GM12801 (cell line): ENCODE data around the gene CCNQ.

ENCODE experiments used
- TF ChIP-seq, protein P1 (sequence below): IDR thresholded peaks from one replicate; pipeline ENCODE4 v1.5.1; 2011; ENCODE audit warnings: control low read depth; ENCODE audit not compliant: insufficient read length; ENCODE audit errors: extremely low read depth

CCNQ gene

DNA sequence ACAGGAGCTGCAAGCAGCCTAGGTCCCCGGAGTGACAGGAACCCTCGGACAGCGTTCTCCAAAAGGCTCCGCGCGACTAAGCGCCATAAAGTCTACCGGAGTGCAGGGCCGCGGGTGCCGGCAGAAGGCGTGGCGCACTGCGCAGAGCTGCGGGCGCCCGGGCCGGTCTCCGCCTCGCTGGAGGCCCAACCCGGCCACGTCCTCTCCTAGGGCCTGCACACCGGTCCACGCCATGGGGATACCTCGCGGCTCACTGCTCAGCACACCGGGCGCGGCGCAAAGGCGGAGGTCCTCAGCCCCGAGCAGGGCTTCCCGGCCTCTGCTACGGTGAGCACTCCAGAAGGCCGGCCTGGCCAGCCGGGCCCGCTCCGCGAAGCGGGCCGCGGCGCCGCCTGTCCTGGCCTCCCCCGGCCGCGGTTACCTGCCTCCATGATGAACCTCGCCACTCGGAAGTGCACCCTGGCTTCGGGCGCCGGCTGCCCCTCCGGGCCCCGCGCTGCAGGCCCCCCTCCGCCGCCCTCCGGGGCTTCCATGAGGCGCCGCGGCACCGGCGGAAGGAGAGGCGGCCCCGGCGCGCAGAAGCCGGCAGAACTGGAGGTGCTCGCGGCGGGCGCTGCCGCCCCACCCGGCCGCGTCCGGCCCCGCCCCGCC is at the start of gene CCNQ:
TSS of gene CCNQ (minus strand) at position 599 of the 651 bp plus-strand sequence. CDS start at position 533, 66 bp downstream.
- TF ChIP-seq, protein P1, sequence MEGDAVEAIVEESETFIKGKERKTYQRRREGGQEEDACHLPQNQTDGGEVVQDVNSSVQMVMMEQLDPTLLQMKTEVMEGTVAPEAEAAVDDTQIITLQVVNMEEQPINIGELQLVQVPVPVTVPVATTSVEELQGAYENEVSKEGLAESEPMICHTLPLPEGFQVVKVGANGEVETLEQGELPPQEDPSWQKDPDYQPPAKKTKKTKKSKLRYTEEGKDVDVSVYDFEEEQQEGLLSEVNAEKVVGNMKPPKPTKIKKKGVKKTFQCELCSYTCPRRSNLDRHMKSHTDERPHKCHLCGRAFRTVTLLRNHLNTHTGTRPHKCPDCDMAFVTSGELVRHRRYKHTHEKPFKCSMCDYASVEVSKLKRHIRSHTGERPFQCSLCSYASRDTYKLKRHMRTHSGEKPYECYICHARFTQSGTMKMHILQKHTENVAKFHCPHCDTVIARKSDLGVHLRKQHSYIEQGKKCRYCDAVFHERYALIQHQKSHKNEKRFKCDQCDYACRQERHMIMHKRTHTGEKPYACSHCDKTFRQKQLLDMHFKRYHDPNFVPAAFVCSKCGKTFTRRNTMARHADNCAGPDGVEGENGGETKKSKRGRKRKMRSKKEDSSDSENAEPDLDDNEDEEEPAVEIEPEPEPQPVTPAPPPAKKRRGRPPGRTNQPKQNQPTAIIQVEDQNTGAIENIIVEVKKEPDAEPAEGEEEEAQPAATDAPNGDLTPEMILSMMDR = no peak

DNA sequence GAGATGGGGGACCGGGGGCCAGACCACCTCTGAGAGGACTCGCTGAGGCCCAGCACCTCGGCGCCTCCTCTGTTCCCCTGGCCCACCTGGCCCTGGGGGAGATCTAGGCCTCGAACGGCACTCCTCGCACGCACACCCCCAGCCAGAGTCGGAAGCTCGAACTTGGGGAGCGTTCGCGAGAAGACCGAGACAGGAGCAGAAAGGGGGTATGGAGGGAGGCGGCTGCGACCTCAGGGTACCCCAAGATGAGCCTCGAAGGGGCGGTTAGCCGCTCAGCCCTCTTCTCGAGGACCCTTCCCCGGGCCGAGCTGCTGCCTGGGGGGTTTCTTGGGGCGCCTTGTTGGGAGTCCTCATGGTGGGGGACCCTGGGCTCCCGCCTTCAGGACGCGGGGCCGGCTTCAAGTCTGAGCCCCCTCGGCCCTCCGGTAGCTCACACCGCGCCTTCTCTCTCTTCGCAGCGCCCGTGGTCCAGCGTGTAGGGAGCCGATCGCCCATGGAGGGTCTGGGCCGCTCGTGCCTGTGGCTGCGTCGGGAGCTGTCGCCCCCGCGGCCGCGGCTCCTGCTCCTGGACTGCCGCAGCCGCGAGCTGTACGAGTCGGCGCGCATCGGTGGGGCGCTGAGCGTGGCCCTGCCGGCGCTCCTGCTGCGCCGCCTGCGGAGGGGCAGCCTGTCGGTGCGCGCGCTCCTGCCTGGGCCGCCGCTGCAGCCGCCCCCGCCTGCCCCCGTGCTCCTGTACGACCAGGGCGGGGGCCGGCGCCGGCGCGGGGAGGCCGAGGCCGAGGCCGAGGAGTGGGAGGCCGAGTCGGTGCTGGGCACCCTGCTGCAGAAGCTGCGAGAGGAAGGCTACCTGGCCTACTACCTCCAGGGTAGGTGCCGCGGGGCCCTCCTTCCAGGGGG is 48.8 kb upstream of the CCNQ start:
- TF ChIP-seq, protein P1 = no peak

DNA sequence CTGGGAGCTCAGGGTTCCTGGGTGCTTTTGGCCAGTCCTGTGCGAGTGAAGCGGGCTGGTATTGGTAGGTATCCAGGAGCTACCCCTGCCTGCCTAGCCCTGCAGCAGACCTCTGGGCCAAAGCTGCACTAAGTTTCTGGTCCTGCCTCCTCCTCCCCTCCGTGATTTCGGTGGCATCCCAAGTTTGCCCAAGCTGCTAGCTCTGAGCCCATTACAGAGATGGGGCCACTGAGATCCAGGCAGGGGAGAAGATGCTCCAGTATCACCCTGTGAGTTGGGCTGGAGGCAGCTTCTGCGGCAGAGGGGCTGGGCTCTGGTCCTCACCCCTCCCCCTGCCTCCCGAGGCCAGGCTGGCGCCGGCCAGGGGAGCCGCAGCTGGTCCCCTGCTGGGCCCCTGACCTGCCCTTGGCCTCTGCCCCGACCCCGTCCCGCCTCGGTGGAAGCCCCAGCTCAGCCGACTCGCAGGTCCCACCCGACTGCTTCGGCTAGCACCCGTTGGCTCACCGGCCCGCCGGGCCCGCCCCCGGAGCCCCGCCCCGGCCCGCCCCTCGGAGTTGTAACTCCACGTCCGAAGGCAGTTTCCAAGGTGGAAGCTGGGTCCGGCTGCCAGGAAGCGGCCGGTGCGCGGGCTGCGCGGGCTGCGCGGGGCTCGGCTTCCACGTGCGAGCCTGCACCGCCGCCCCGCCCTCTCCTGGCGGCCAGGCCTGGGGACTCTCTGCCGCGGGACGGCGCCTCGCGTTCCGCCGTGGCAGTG is 47.9 kb upstream of the CCNQ start, which contains the start of gene DUSP9:
TSS of gene DUSP9 (plus strand) at position 584 of the 754 bp plus-strand sequence. CDS start 751 bp downstream, outside the sequence.
- TF ChIP-seq, protein P1 = no peak

DNA sequence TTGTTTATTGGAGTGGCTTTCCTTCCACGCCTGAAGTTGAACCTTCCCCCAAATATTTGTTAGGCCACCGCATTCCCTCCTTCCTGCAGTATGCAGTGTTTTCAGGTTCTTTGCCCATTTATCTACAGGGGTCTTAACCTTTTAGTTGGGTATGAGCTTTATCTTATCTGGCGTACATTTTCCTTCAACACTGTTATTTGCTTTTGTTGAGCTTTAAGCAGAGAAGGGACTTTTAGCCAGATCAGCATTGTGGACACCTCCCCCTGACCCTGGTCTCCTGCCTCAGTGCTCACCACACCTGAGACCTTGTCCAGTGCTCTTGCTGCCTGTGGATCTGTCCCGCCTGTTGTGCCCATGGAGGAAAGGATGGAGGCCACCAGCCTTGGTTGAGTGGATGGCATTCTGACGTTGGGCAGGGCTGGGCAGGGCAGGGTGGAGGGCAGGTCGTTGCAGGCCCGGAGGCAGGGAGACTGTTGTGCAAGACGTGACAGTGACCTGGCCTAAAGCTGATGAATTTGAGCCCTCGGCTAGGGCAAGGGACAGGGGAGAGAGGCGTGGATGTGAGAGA is 47.1 kb upstream of the CCNQ start:
- TF ChIP-seq, protein P1 = no peak

DNA sequence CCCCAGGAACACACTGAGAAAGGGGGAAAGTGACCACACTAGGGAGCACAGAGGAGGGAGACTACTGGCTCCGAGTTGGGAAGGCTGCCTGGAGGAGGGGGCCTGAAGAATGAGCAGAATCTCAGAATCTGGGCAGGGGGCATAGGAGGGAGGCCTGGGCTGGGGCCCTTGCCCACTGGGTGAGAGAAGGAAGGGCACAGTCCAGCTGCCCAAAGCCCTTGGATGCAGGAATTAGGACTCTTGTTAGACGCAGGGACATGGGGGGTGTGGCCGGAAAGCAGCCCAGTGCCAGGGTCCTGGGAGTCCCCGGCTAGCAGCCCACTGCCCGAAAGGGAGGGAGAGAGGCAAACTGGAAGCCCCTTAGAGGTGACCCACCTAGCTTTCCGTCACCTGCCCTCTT is 46.2 kb upstream of the CCNQ start:
- TF ChIP-seq, protein P1 = no peak

DNA sequence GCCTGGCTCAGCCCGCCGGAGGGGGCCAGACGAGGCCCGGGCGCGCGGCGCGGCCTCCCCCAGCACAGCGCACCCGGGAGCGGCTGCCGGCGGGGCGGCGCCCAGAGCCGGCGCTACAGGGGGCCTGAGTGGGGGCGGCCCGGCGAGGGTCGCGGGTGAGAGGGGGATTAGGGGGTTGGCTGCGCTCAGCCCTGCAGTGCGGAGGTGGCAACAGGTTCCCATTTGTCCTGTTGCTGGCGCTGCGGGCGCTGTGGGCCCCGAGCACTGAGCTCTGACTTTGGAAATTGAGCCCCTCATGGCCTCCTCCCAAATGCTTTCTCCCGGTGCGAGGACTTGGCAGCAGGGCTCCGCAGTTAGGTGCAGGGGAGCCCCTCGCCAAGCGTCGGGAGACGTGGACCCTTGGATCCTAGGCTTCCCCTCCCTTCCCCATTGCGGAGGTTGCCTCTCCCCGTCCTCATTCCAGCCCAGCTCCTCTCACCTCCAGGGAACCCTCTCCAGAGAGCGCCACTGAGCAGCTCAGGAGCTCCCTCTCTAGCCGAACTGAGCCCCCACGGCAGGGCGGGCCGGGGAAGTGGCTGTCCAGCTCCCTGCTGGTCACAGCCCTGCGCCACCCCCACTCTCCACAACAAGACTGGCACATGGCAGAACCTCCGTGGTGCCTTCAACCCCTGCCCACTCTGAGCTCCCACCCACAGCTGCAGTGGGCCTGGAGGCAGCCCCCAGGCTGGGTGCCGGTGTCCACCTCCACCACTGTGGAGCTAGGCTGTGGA is 45.6 kb upstream of the CCNQ start:
- TF ChIP-seq, protein P1 = no peak
